Measurements from ENCODE around the gene RHBDF1. TPM values are rescaled to one million over a fixed set of nuclear protein-coding genes. Genes with fewer than 3 reads are reported as not detected.

The RHBDF1 gene
- total and polyA plus RNA-seq, 9 of the 15 experiments (the other 6 are each of a cell fraction or from before 2014, with no cell fraction given), result 1.0 to 8.2 (median 4.2) TPM

DNA sequence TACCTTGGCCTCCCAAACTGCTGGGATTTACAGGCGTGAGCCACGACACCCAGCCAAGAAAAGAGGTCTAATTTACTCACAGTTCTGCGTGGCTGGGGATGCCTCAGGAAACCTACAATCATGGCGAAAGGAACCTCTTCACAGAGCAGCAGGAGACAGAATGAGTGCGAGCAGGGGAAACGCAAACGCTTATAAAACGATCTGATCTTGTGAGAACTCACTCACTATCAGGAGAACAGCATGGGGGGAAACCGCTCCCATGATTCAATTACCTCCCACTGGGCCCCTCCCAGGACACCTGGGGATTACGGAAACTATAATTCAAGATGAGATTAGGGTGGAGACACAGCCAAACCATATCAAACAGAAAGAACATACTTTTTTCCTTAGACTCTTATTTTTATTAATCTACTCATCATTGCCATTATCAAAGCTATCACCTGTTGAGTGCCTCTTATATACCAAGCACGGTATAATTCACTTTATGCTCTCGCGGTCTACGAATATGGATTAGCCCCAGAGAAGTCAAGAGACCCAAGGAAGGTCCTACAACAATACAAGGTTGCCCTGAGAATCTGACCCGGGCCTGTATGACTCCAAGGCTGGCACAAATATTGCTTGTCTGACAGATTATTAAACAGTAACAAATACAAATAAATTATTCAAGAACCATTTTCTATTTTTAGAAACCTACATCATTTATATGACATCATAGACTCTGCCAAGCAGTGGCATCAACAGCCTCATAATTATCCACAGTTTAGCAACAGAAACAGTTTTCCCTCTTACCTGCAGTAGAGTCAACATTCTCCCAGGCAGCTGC, 21.5 kb downstream of the RHBDF1 start:
- intact Hi-C loops (cut with micrococcal nuclease), result no loop called here
- H2AFZ ChIP-seq (ENCODE audit: low read depth, low read length), result no peak overlapping the region
- H3K4me3 ChIP-seq, result peak overlapping the region; percentile 92
- peaks cover 8 to 12% of the 10 kb centered on the region in 2 experiments; a peak in 4 of 5 replicates for H3K4me1 ChIP-seq (replicated peaks in 1 of 2; ENCODE audit: control insufficient read depth in 2 of 2, insufficient read depth in 2 of 2, low read length in 2 of 2)
- H3K9me3 ChIP-seq (replicated peaks; ENCODE audit: control insufficient read depth, insufficient read depth, low read depth, low read length), result no peaks in the 10 kb centered on the region
- H3K79me2 ChIP-seq (ENCODE audit: control insufficient read depth, insufficient read depth, low read length), result peaks cover 84% of the 10 kb centered on the region
- H3K9me1 ChIP-seq (ENCODE audit: control insufficient read depth, insufficient read depth, low read length), result no peaks in the 10 kb centered on the region
- peak overlapping the region; percentile 67; the same call in 2 of the 3 replicates for H3K27ac ChIP-seq (ENCODE audit: extremely low read depth, low read depth, low read length)
- CTCF ChIA-PET (ENCODE audit: low intra/inter-chr PET ratio), result no interaction called here
- H3K4me2 ChIP-seq (ENCODE audit: insufficient read depth, low read length), result peak overlapping the region; percentile 84
- H3K9ac ChIP-seq (ENCODE audit: insufficient read depth in 1 of 2, low read depth in 2 of 2, low read length in 2 of 2), result peak overlapping the region; percentile 72 to 83; a peak in 3 of 4 replicates
- ATAC-seq (no peak), FAIRE-seq (no peak), DNase-seq (ENCODE audit: extremely low read depth in 1 of 4, low spot score in 3 of 4) (no peak)
- TSS peak; percentile 54 for BruUV-seq (replicated peaks)
- no peaks in the 10 kb centered on the region; the same call in 1 of the 2 replicates for H4K20me1 ChIP-seq (replicated peaks; ENCODE audit: control insufficient read depth, insufficient read depth, low read length)
- TF ChIP-seq MEF2A (IDR thresholded peaks at IDR 0.05; ENCODE audit: control insufficient read depth, low read depth, low read length) (peak; percentile 74), ATF3 (IDR thresholded peaks at IDR 0.05) (peak; percentile 50; the same call in 1 of the 2 replicates), ATF3 (CRISPR knock-in tag; conservative IDR thresholded peaks at IDR 0.05) (no peak), SFPQ (IDR thresholded peaks at IDR 0.05; ENCODE audit: low read depth, low read length) (no peak)
- POLR2A ChIA-PET, result no interaction called here
- peaks cover 62% of the 10 kb centered on the region for H3K36me3 ChIP-seq (ENCODE audit: control insufficient read depth, insufficient read depth, low read length)
- no peaks in the 10 kb centered on the region for H3K27me3 ChIP-seq (ENCODE audit: control insufficient read depth in 2 of 2, insufficient read depth in 2 of 2, low read length in 2 of 2)
- 59% methylated on average over 13 of the region's 15 CpGs for WGBS (ENCODE audit: insufficient coverage, low coverage, missing lambda C conversion rate)
- in situ Hi-C loops (cut with MboI), result no loop called here
